ENCODE results near the gene IFIT2. TPM values are rescaled to one million over a fixed set of nuclear protein-coding genes. Genes with fewer than 3 reads are reported as not detected.

IFIT2 gene
- total and polyA plus RNA-seq, 2 donors (not counting 3 experiments of a cell fraction or from before 2014, with no cell fraction given) = 0.23 to 1.4 TPM

- no TSS peak for BruUV-seq (replicated peaks)
- intact Hi-C loops (cut with micrococcal nuclease) (no loop called here), dilution Hi-C loops (cut with MboI; ENCODE audit: extremely low pct_ligation_motif_present, low sequenced_read_pairs) (no loop called here)
- POLR2A ChIA-PET = no interaction called here
- no peaks in the 10 kb centered on the region for H3K9me1 ChIP-seq (replicated peaks; ENCODE audit: control insufficient read depth, extremely low read depth, insufficient read depth, low read length)
- H3K4me3 ChIP-seq (replicated peaks in 1 of 3; ENCODE audit: insufficient read depth in 1 of 3, low read depth in 1 of 3, low read length in 3 of 3) = no peak overlapping the region
- CTCF ChIA-PET = interaction anchor here (1.4 kb wide), 1 partner anchor 61 kb away, joined by 6 read pairs; no protein-coding TSS in a partner anchor
- H3K27ac ChIP-seq (ENCODE audit: insufficient read depth, low read depth, low read length) = no peak overlapping the region
- H3K36me3 ChIP-seq (ENCODE audit: control insufficient read depth in 2 of 2, extremely low read depth in 1 of 2, insufficient read depth in 2 of 2, low read length in 2 of 2) = no peaks in the 10 kb centered on the region
- TF ChIP-seq GATA2 (IDR thresholded peaks at IDR 0.05; ENCODE audit: insufficient read depth, insufficient read length, low read depth, low read length) = no peak
- no peak for TF ChIP-seq JUN (IDR thresholded peaks at IDR 0.05; ENCODE audit: borderline replicate concordance, insufficient read depth, insufficient read length, low read depth)
- TF ChIP-seq MYC (IDR thresholded peaks at IDR 0.05; ENCODE audit: low read depth, low read length) = no peak
- no peak for TF ChIP-seq POLR2A (IDR thresholded peaks at IDR 0.05; ENCODE audit: low read depth, low read length)
- no peak for TF ChIP-seq FOS (IDR thresholded peaks at IDR 0.05; ENCODE audit: borderline replicate concordance, insufficient read depth, low read length)
- no peak for TF ChIP-seq CTCF (IDR thresholded peaks at IDR 0.05; ENCODE audit: extremely low read depth in 1 of 2, insufficient read depth in 1 of 2, low read depth in 1 of 2, low read length in 2 of 2)
- TF ChIP-seq MAX (IDR thresholded peaks at IDR 0.05; ENCODE audit: insufficient read depth, insufficient read length) = no peak
- no peak for TF ChIP-seq POLR2AphosphoS5 (IDR thresholded peaks at IDR 0.05; ENCODE audit: insufficient read depth, low read depth, low read length)
- TF ChIP-seq EZH2 (IDR thresholded peaks at IDR 0.05; ENCODE audit: borderline replicate concordance, low read depth, low read length, severe bottlenecking) = no peak
- H2AFZ ChIP-seq (ENCODE audit: low read depth, low read length) = no peak overlapping the region
- no peak overlapping the region for H3K9ac ChIP-seq (replicated peaks; ENCODE audit: extremely low read depth, insufficient read depth, low read length)
- no peaks in the 10 kb centered on the region for H3K4me1 ChIP-seq (ENCODE audit: control insufficient read depth, extremely low read depth, insufficient read depth, low read length)
- H4K20me1 ChIP-seq (replicated peaks; ENCODE audit: control insufficient read depth, extremely low read depth, insufficient read depth, low read length) = no peaks in the 10 kb centered on the region
- no peak overlapping the region for H3K4me2 ChIP-seq (ENCODE audit: insufficient read depth, low read length)
- no peaks in the 10 kb centered on the region for H3K79me2 ChIP-seq (ENCODE audit: control insufficient read depth, insufficient read depth, low read length)
- peaks cover 23 to 28% of the 10 kb centered on the region in 2 experiments for H3K27me3 ChIP-seq (ENCODE audit: control insufficient read depth in 2 of 2, insufficient read depth in 2 of 2, low read length in 2 of 2)
- FAIRE-seq (peak; percentile 40), DNase-seq (ENCODE audit: low read depth, low spot score) (no peak)
- no peaks in the 10 kb centered on the region for H3K9me3 ChIP-seq (replicated peaks; ENCODE audit: control insufficient read depth, insufficient read depth, low read length)
Measured at GRCh38 chr10:89308736-89309135, 6.9 kb downstream of the IFIT2 start.

Data from endothelial cell of umbilical vein (primary cell).